NT2/D1 (cell line): ENCODE measurements around the gene KDM2B.

ENCODE experiments used
- YY1 ChIP-seq: IDR thresholded peaks from 2 replicates; pipeline ENCODE4 v1.6.1; 2011; ENCODE audit not compliant: insufficient read length, insufficient read depth
- ZNF274 ChIP-seq: IDR thresholded peaks from 2 replicates; pipeline ENCODE4 v1.6.1; 2011; ENCODE audit warnings: mild to moderate bottlenecking, low read depth, low read length

DNA sequence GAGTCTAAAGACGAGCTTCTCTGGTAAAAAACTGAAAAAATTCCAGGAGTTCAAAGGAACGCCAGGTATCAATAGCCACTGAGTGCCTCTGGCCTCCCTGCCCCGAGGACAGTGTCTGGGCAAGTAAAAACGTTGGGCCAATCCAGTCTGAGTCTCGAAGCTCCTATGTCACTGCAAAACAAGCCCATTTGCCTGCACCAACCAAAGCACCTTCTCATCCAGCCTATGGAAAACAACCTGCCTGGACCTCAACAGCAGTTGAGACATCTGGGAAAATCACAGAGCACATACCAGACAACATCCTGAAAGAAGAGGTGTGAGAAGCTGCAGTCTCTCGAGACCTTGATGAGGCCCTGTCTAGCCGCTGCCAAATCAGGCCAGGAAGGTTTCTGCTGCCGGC, 124.3 kb downstream of the KDM2B start:
- TF ChIP-seq ZNF274 (no peak), YY1 (no peak)
